Peyer's patch (tissue), 4 donors: ENCODE results near the gene ZNF775. TPM values are rescaled to one million over a fixed set of nuclear protein-coding genes. Genes with fewer than 3 reads are reported as not detected.

Experiments
- DNase-seq, 3 donors: peaks; one replicate each; pipeline ENCODE4 v3.0.0-alpha.2; 2017 to 2019
- H3K27ac ChIP-seq, 4 donors: fragments of 200-600 bp; sonication (generic); one replicate each; pipeline ENCODE4 v1.5.1; 2016 to 2019
- H3K27me3 ChIP-seq, 2 donors: fragments of 200-600 bp; sonication (generic); one replicate each; pipeline ENCODE4 v1.5.1; 2019
- H3K36me3 ChIP-seq, 3 donors: fragments of 200-600 bp; sonication (generic); one replicate each; pipeline ENCODE4 v1.5.1; 2016 to 2019
- H3K4me1 ChIP-seq, 4 donors: fragments of 200-600 bp; sonication (generic); one replicate each; pipeline ENCODE4 v1.5.1; 2016 to 2019
- H3K4me3 ChIP-seq, 4 donors: fragments of 200-600 bp; sonication (generic); 1 replicate in 3 of 4; 2 replicates in 1 of 4; pipeline ENCODE4 v1.5.1; 2016 to 2019; ENCODE audit warnings: mild to moderate bottlenecking in 1 of 4
- H3K9me3 ChIP-seq, 4 donors: fragments of 200-600 bp; sonication (generic); one replicate each; pipeline ENCODE4 v1.5.1; 2016 to 2019; ENCODE audit warnings: mild to moderate bottlenecking in 1 of 4
- POLR2A ChIP-seq, 2 donors: fragments of 450-650 bp; IDR thresholded peaks; one replicate each; pipeline ENCODE4 v1.5.1; 2017; ENCODE audit warnings: antibody characterized with exemption in 2 of 2, mild to moderate bottlenecking in 2 of 2, moderate library complexity in 2 of 2
- total RNA-seq, 4 donors: library from RNA; depleted of rRNA; stranded (reverse); fragments of >200 nt; gene quantifications; one replicate each; pipeline ENCODE4 v1.1.0, GENCODE V29; 2016
- TF ChIP-seq, protein P1 (sequence below), 6 experiments: fragments of 450-650 bp in 4 of 6; fragments of 200-600 bp in 2 of 6; sonication (generic) in 1 of 6; IDR thresholded peaks; one replicate each; pipeline ENCODE4 v1.5.1; 2017 to 2019; ENCODE audit warnings: antibody characterized with exemption in 6 of 6, mild to moderate bottlenecking in 3 of 6, moderate library complexity in 1 of 6

ZNF775 gene
- total RNA-seq, 4 donors from 2014 or later = 1.7 to 2.8 (median 2.5) TPM

DNA sequence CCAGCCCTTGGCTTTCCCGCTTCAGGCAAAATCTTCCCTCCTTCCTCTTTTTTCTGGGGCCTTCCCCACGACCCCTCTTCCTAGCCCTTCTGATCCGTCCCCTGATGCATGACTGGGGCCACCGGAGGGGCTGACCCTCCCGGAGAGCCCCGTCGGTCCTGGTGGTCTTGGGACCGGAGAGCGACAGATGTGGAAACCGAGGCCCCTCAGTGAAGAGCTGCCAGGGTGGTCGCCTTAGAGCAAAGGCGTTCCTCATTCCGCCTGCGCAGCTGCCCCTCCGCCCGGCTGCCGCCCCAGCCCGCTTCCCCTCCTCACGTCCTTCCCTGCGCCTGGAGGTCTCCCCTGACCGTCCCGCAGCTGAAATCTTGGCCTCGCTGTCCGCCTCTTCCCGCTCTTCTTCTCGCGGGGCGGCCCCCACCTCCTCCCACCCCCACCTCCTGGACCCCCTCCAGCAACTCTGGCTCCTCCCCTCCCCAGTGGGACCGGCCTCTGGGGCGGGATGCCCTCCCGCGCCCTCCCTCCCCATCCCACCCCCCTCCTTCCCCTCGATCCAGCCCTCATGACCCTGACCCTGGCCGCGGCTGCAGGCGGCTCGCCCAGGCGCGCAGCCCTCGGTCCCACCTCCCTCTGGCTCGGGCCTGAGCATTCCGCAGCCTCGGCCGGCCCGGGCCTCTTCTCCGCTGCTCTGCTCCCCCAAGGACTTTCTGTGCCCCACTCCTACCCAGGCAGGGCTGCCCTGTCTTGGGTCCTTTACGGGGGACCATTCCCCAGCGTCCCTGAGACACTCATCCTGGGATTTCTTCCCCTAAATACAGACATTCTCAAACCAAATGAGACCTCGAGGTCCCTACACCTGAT is 37.6 kb upstream of the ZNF775 start, which contains the start of gene RARRES2:
RARRES2 (minus strand) TSS at position 367 of the 858 bp plus-strand sequence. CDS start 1,020 bp downstream, outside the sequence.
- peak in 2 of 3 donors; percentile 51 to 53 for DNase-seq
- no peaks in the 10 kb centered on the region for H3K27me3 ChIP-seq
- no peaks in the 10 kb centered on the region for H3K9me3 ChIP-seq
- H3K4me1 ChIP-seq = peaks cover 0 to 12% (median 8%) of the 10 kb centered on the region in 4 donors
- H3K36me3 ChIP-seq = peaks cover 0 to 5% (median 0%) of the 10 kb centered on the region in 3 donors
- H3K27ac ChIP-seq = peak within 1 kb of the TSS; percentile 59 to 83 (median 66)
- peak within 1 kb of the TSS; percentile 36 to 58 (median 46) for H3K4me3 ChIP-seq
- TF ChIP-seq, protein P1, sequence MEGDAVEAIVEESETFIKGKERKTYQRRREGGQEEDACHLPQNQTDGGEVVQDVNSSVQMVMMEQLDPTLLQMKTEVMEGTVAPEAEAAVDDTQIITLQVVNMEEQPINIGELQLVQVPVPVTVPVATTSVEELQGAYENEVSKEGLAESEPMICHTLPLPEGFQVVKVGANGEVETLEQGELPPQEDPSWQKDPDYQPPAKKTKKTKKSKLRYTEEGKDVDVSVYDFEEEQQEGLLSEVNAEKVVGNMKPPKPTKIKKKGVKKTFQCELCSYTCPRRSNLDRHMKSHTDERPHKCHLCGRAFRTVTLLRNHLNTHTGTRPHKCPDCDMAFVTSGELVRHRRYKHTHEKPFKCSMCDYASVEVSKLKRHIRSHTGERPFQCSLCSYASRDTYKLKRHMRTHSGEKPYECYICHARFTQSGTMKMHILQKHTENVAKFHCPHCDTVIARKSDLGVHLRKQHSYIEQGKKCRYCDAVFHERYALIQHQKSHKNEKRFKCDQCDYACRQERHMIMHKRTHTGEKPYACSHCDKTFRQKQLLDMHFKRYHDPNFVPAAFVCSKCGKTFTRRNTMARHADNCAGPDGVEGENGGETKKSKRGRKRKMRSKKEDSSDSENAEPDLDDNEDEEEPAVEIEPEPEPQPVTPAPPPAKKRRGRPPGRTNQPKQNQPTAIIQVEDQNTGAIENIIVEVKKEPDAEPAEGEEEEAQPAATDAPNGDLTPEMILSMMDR (IDR thresholded peaks at IDR 0.05) = no peak
- TF ChIP-seq POLR2A (IDR thresholded peaks at IDR 0.05) = no peak

- peaks cover 0 to 5% (median 0%) of the 10 kb centered on the region in 3 donors for H3K36me3 ChIP-seq
- H3K4me1 ChIP-seq = peaks cover 0 to 12% (median 8%) of the 10 kb centered on the region in 4 donors
- H3K4me3 ChIP-seq = peak overlapping the region in 1 of 4 donors; percentile 58
- no peaks in the 10 kb centered on the region for H3K9me3 ChIP-seq
- peak overlapping the region in 3 of 4 donors; percentile 62 to 83 (median 69) for H3K27ac ChIP-seq
- no peaks in the 10 kb centered on the region for H3K27me3 ChIP-seq
- no peak for DNase-seq
- TF ChIP-seq POLR2A (IDR thresholded peaks at IDR 0.05) = no peak
- TF ChIP-seq, protein P1 (IDR thresholded peaks at IDR 0.05) = no peak
Observed at GRCh38 chr7:150342121-150342408, 37.1 kb upstream of the ZNF775 start.

GRCh38 chr7:150343225-150343624 is 35.9 kb upstream of the ZNF775 start:
- TF ChIP-seq, protein P1 (IDR thresholded peaks at IDR 0.05) = no peak
- no peak for TF ChIP-seq POLR2A (IDR thresholded peaks at IDR 0.05)
- Histone ChIP-seq H3K9me3 (no peaks in the 10 kb centered on the region), H3K36me3 (peaks cover 0 to 1% (median 0%) of the 10 kb centered on the region in 3 donors), H3K27me3 (no peaks in the 10 kb centered on the region), H3K4me3 (no peak overlapping the region), H3K4me1 (peaks cover 0 to 12% (median 8%) of the 10 kb centered on the region in 4 donors), H3K27ac (no peak overlapping the region)
- DNase-seq = no peak

DNA sequence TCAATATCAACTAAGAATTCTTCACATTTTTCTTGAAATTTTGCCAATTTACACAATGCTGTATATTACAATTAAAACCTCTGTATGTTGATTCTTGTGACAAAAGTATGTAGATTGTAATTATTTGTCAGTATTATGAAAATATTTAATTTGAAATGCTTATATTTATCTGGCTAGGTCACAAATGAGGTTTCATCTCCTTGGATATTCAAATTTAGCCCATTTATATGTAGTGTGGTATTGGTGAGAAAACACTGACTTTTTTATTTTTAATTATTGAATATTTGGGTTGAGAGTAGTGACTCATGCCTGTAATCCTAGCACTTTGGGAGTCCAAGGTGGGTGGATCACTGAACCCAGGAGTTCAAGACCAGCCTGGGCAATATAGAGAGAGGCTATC is 34.8 kb upstream of the ZNF775 start:
- Histone ChIP-seq H3K27me3 (no peaks in the 10 kb centered on the region), H3K4me3 (no peak overlapping the region), H3K4me1 (peaks cover 0 to 12% (median 8%) of the 10 kb centered on the region in 4 donors), H3K9me3 (no peaks in the 10 kb centered on the region), H3K27ac (no peak overlapping the region), H3K36me3 (no peaks in the 10 kb centered on the region)
- TF ChIP-seq POLR2A (IDR thresholded peaks at IDR 0.05) = no peak
- TF ChIP-seq, protein P1 (IDR thresholded peaks at IDR 0.05) = no peak
- DNase-seq = no peak

DNA sequence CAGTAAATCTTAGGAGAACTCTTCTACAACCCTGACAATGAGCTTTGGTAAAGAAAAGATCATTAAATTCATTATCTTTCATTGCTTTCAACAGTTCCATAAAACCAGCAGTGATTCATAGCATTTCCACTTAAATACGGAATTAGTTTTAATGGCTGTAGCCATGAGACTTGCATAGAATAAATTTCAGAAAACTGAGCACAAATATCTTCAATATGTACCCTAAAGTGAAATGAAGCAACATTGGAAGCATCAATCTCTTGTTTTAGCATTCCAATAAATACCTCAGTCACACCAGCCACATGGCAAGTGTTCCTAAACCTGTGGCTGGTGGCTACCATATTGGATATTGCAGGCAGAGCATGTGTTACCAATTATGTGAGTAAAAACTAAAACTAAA is 34.1 kb upstream of the ZNF775 start:
- H3K4me1 ChIP-seq = peaks cover 0 to 12% (median 7%) of the 10 kb centered on the region in 4 donors
- no peak for DNase-seq

More for the DNA sequence above, 34.1 kb upstream of the ZNF775 start:
- H3K27me3 ChIP-seq = no peaks in the 10 kb centered on the region
- H3K4me3 ChIP-seq = no peak overlapping the region
- no peak overlapping the region for H3K27ac ChIP-seq
- TF ChIP-seq, protein P1 (IDR thresholded peaks at IDR 0.05) = no peak
- no peak for TF ChIP-seq POLR2A (IDR thresholded peaks at IDR 0.05)
- H3K9me3 ChIP-seq = no peaks in the 10 kb centered on the region
- no peaks in the 10 kb centered on the region for H3K36me3 ChIP-seq
